B cell (primary cell): ENCODE data around the gene CTNNA2.

ENCODE experiments used
- CTCF ChIP-seq: fragments of 200-600 bp; IDR thresholded peaks from one replicate; pipeline ENCODE4 v1.8.0; 2022; ENCODE audit warnings: antibody characterized with exemption, mild to moderate bottlenecking
- EZH2 ChIP-seq: IDR thresholded peaks from 2 replicates; pipeline ENCODE4 v1.6.1; 2012; ENCODE audit warnings: borderline replicate concordance, low read depth, mild to moderate bottlenecking, moderate library complexity, low read length; ENCODE audit not compliant: insufficient read depth, poor library complexity, severe bottlenecking

GRCh38 chr2:80323610-80324009 lies 810.8 kb downstream of the CTNNA2 start:
- TF ChIP-seq CTCF (no peak), EZH2 (no peak)
